ENCODE data around the gene LRRC27.

The LRRC27 gene

DNA sequence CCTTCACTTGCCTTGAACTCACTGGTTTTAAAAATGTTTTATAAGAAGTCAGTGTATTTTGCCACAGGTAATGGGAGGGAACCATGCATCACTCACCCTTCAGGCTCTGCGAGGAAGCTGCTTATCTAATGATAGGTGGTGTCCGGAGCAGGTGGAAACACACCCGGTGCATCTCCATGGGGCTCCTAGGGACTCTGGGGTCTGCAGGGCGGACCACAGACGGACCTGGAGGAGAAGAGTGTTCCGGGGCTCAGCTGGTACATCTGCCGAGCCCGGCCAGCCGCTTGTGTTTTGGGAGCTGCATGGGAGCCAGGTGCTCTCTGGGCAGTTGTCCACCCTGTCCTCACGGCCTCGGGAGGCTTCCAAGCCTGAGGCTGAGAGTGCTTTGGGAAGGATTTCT is 7.3 kb downstream of the LRRC27 start:
- DNase-seq = no peak

DNA sequence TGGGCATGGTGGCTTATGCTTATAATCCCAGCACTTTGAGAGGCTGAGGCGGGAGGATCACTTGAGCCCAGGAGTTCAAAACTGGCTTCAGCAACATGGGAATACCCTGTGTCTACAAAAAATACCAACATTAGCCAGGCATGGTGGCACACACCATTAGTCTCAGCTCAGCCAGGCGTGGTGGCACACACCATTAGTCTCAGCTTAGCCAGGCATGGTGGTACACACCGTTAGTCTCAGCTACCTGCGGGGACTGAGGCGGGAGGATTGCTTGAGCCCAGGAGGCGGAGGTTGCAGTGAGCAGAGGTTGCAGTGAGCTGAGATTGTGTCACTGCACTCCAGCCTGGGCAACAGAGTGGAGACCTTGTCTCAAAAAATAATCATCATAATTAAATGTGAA is 9.0 kb downstream of the LRRC27 start:
- DNase-seq = no peak

DNA sequence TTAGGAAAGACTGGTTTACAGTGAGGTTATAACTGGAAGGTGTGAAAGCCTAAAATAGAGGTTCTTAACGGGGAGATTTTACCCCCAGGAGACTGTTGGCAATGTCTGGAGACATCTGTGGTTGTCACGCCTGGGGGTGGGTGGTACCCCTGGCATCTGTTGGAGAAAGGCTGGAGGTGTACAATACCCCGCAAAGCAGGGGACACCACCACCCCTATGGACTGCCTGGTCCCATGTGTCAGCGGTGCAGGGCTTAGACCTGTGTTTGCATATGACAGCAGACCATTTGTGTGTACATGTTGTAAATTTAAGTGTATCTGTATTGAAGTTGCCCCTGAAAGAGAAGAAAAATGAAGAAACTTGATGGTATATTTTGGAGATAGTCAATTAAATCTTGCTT is 9.8 kb downstream of the LRRC27 start:
- no peak for DNase-seq

DNA sequence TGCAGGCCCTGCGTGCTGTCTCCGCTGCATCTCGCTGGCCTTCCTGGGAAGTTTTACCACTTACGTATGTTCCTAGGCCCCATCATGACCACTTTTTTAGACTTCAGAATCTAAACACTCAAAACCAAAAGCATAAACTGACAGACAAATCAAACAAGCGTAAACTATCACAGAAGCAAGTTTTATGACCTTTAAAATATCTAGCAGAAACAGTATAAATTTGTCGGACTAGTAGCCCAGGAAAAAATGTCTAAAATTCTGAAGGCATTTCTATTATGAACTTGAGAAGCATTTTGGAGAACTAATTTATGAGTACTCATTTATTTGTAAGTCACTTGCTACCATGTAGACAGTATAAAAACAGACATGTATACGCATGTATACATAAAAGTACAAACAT is 10.6 kb downstream of the LRRC27 start:
- no peak for DNase-seq

DNA sequence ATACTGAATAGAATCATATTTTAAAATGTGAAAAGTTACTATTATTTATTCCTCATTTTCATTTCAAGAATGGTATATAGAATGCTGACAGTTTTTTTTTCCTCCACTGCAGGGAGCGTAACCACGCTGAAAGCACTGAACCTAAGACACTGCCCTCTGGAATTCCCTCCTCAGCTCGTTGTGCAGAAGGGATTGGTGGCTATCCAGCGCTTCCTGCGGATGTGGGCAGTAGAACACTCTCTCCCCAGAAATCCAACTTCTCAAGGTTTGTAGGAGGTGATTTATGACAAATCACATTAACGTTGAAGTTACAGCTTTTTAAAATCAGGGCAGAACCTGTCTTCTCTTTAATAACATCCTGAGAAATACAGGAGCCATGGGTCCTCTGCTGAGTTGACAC is 12.4 kb downstream of the LRRC27 start:
- DNase-seq = no peak

DNA sequence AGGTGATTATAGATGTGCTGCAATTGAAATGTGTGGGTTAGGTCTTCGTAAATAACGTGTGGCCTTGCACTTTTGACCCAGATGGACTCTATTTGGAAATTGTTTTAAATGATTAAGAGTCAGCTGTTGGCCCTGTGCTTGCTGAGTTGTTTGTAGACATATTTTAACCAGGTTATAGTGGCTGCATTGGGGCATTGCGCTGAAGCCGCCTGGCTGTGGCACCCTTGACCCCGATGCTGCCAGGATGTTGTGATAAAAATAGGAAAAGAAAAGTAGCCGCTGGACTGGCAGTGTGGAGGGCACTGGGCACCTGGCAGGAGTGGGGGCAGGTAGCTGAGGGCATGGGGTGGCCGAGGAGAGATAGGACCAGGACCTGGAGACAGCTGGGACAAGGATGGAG is 13.4 kb downstream of the LRRC27 start:
- DNase-seq = no peak

DNA sequence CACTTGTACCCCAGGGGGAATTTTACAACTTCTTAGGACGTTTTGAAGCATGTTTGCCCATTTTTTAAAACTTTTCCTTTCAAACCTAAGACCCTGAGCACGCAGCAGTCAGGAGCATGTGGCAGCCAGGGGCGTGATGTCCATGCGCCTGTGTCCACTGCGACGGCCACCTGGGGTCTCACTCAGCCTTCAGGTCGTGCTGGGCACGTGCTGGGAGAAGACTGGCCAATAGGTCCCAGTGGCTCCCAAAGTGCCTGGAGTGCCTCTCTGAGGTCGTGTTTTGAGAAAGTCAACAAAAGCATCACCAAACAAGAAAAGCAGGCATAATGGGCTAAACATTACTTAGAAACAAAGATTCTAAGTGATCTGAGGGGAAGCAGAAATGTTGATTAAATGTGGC is 14.8 kb downstream of the LRRC27 start:
- DNase-seq = no peak

DNA sequence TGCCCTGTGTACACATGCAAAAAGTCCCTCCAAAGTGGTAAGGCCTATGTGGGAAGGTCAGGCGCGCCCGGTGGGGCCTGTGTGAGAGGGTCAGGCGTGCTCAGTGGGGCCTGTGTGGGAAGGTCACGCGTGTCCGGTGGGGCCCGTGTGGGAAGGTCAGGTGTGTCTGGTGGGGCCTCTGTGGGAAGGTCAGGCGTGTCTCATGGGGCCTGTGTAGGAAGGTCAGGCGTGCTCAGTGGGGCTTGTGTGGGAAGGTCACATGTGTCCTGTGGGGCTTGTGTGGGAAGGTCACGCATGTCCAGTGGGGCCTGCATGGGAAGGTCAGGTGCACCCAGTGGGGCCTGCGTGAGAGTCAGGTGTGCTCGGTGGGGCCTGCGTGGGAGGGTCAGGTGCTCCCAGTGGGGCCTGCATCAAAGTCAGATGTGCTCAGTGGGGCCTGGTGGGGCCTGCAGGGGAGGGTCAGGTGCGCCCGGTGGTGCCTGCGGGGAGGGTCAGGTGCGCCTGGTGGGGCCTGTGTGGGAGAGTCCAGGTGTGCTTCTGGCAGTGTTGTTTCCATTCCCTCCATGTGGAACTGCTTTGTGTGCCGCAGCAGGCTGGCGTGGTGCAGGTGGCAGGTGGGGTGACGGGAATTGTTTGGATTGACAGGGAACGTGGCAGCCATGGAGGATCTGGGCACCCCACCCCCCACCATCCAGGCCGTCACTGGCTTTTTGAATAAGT is 15.4 kb downstream of the LRRC27 start:
- no peak for DNase-seq

DNA sequence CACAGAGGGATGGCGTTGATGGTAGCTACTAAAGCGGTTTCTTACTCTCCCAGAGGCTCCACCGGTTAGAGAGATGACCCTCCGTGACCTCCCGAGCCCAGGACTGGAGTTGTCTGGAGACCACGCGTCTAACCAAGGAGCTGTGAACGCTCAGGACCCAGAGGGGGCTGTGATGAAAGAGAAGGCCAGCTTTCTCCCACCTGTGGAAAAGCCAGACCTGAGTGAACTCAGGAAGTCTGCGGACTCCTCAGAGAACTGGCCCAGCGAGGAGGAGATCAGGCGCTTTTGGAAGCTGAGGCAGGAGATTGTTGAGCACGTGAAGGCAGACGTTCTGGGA is 15.9 kb downstream of the LRRC27 start:
- no peak for DNase-seq

DNA sequence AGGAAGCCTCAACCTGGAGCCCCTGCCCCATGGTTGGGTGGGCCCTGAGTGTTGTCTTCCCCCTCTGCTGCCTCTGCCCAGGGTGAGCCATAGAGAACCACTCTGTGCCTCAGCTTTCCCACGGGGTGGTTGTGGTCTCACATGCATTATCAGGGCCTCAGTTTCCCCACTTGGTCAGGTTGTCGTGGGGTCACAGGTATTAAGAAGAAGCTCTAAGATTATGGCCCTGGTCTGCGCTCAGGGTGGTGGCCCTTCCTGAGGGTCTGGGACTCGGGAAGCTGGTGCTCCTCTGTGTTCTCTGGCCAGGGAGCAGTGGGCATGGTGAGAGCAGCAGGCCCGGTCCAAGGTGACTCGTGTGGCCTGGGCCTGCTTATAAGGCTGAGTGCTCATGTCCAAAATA is 17.8 kb downstream of the LRRC27 start:
- no peak for DNase-seq

DNA sequence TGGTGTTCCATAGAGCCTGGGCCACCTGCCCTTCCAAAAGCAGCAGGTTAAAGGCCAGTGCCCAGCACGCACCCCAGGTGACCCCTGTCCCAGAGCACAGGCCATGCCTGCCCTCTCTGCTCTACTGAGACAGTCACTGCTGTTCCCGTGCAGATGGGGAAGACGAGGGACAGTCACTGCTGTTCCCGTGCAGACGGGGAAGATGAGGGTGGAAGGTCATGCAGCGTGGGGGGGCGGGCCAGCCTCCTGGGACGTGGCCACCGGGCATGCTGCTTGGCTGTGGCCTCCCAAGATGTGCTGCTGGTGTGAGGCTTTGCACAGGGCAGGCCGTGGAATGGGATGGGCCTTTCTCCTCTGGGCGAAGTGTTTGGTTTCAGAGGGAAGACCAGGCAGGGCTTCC is 18.4 kb downstream of the LRRC27 start:
- no peak for DNase-seq

DNA sequence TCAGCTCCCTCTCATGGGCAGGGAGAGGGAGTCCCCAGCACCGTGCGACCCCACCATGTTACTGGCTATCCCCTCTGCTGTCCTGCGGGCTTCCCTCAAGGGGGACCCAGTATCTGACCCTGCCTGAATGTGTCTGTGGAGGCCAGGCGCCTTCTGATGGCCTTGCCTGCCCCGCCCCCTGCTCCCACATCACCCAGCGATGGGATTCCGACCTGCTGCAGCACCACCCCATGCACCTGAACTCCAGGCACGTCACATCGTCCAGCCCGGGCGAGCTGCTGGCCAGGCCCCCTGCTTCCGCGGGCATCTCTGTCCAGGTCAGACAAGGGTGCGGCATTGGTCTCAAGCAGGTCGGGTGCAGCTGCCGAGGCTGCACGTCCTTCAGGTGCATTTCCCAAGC is 19.0 kb downstream of the LRRC27 start:
- DNase-seq = no peak

DNA sequence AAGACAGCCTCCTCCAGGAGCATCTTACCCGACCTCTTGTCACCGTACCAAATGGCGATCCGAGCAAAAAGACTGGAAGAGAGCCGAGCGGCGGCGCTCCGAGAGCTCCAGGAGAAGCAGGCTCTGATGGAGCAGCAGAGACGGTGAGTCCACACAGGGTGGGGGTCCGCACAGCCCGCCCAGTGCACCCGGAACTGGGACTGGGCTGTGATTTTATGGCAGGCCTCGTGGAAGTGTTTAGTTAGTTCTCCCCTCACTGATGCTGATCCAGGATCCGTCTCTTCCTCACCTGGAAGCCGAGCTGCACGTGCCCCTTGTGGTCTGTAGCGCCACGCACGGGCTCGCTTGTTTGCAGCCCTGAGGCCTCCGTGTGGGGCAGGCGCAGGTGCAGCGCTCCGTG is 19.6 kb downstream of the LRRC27 start:
- DNase-seq = no peak

DNA sequence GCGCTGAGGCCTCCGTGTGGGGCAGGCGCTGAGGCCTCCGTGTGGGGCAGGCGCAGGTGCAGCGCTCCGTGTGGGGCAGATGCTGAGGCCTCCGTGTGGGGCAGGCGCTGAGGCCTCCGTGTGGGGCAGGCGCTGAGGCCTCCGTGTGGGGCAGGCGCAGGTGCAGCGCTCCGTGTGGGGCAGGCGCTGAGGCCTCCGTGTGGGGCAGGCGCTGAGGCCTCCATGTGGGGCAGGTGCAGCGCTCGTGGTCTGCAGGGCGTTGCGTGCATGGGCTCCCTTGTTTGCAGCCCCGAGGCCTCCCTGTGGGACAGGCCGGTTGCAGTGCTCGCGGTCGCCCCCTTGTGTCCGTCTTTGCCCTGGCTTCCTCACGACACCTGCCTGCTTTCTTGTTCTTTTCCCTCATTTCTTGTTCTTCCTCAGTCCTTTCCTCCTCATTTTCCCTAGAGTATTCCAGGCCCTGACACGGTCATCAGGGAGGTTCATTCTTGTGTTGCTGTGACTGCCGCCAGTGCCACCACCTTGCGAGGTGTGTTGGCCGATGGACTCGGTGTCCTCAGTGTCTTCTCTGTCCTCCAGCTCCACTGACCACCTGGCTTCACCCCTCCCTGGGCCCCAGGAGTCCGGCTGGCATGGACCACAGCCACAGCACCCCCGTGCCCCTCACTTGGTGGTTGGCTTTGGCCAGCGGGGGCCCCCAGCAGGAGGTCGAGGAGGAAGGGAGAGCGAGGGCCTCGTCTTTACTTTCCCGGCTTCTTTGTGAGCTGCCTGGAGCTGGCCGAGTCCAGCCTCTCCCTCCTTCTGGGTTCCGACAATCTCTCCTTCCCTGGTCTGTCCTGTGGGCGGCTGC is 20.7 kb downstream of the LRRC27 start:
- peak; percentile 56 to 85 (median 77) for DNase-seq

DNA sequence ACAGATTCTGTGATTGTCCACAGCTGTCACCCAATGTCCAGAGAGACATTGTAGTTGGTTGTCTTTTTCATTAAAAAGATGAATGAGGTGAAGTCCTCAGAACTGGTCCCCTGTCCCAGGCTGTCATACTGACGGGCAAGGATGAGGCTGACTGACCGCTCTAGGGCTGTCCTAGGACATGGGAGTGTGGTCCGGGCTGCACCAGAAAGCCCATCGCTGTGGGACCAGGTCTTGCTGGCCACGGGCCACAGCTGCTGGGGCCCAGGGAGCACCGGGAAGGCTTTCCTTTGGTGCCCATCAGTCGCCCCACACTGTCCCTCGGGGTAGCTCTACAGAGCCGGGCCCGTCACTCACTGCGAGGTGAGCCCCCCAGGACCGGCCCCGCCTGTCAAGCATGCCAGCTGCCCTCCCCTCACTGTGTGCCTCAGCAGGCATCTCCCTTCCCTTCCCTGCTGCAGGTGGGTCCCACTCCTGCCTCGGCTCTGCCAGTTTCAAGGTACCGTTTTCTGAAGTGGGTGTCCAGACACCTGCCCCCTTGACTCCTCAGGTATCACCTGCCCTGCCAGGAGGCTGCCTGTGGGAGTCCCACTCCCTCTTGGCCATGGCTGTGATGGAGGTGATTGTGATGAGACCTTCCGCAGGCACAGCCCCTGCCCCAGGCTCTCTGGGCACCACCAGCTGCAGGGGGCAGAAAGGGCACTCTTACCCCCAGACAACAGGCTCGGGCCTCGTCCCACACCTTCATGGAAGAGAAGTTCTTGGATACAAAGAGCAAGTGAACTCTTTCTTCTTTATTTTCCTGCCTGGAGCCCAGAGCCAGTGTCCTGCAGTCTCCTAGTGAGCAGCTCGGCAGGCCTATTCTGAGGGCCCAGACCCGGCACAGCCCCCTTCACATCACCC is 21.7 kb downstream of the LRRC27 start:
- DNase-seq = no peak

DNA sequence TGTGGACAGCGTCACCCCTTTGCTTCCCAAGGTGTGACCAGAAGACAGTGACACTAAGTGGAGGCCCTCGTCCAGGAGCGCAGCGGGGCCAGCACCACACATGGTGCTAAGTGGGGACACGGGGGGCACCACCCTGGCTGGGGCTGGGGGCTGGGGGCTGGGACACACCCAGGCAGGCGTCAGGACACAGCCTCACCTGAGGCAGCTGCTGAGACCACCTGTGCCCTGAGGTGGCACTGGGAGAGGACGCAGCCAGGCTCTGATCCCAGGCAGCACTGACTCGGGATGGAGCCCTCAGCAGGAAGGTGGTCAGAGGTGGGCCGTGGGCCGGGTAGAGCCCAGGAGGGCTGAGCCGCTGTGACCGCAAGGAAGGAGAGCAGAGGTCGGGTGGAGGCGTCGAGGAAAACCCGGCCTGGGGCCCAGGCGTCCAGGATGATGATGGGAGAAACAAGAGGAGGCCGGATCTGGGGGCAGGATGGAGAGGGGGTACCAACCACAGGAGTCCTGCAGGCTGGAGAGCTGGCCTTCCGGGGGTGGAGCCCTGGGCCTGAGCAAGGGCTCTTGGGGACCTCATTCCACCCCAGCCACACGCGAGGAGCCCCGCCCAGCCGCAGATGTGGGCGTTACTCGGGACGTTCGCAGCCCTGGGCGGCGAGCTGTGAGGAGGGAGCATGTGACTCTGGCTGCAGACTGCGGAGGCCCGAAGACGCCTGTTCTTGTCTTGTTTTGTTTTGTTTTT is 22.5 kb downstream of the LRRC27 start:
- no peak for DNase-seq

DNA sequence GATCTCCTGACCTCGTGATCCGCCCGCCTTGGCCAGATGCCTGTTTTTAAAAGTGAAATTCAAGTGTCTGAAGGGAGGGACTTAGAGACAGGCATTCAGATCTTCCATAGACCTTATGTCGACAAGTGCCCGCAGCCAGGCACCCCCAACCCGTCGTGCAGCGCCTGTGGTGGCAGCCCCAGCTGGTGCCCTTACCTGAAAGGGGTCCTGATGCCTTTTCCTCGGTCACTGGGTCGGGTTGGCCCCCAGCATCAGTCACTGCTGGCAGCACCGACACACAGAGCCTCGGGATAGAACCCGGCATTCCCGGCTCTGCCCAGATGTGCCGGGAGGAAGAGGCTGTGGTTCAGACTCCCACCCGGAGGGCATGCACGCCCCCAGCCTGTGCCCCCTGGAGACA is 23.3 kb downstream of the LRRC27 start:
- no peak for DNase-seq

DNA sequence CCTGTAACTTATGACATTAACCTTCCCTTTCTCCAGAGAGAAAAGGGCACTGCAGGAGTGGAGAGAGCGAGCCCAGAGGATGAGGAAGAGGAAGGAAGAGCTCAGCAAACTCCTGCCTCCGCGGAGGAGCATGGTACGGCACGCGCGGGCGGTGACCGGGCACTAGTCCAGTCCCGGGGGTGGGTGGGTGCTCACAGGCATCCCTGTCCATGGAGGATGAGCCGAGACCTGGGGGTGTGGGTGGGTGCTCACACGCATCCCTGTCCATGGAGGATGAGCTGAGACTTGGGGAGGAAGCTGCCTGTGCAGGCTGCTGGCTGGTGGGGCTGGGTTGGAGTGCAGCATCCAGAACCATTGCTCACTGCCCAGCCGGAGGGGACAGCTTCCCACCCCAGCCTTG is 23.8 kb downstream of the LRRC27 start:
- DNase-seq = no peak

DNA sequence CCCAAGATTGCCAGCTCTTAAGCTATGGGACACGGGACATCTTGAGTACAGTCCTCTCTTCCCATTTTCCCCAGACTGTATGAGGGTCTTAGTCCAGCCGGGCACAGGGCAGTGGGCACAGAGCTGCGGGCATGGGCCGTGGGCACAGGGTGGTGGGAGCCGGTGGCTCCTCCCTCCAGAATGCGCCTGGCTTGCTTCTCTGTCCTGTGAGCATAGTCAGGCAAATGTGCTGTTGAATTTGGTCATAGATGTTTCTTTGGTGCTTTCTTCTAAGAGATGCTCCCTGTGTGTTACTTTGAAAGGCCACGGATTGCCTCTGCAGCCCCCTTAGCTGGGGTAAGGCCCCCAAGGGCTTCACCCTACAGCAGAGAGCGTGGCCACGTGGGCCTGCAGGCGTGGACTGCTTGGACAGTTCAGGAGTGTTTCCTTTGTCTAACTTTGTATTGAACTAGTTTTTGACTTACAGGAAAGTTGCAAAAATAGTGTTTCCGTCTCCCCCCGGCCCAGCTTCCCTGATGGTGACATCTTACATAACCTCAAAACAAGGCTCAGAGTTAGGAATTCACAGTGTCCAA is 24.7 kb downstream of the LRRC27 start:
- no peak for DNase-seq

DNA sequence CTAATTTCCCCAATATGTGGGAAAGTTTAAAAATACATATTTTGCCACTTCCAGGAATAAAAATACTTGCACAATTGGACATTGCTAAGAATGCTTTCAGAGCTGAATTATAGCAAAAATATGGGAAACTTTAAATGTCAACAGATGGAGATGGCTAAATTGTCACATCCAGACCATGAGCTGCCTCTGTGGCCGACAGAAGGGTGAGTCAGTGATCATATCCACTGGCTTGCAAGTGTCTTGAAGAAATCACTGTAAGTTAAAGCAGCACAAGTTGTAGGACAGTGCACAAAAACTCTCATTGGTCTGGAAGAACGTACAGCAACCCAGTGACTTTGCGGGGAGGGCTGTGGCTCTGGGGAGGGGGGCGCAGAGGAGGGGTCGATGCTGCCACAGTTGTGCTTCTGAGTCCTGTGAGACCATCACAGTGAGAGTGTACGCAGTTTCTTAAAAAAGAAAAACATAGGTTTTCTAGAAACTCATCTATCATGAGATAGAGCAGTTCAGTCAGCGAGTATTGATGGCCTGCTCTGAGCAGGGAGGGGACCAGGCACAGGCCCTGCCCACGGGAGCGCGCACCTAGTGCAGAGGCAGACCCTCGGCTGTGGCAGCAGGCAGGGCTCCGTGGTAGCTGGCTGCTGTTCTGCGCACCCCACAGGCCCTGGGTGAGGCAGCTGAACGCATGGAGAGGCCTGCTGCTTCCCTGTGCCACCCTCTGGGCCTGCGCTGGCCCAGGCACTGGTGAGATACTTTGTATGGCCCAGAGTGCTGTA is 25.5 kb downstream of the LRRC27 start:
- no peak for DNase-seq

DNA sequence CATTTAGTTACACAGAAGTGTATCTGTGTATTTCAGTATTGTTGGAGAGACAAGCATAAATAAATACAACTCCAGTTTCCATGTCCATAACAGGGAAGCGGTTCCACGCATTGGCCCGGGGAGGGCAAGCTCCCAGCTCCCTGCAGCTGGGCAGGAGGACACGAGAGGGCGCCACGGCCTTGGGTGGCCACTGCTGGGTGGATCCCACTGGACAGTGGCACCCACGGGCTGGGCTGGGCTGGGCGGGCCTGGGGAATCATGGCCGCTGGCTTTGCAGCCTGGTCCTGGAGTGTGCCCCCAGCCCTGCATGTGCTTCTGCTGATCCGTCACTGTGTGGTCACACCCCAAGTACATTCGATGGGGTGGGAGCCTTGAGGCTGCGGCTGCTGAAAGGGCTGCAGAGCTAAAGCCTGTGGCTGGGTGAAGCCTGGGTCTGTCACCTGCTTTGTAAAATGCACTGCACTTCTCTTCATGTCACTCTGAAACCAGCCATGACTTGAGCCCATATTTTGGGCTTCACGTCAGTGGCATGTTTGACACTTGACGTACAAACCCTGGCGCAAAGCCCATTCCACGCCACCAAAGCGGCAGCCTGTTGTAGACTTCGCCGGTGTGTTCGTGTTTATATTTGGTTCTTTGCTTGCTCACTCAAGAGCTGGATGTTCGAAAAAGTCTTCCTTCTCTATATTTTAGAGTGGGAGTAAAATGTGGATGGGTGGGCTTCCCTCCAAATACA is 27.5 kb downstream of the LRRC27 start:
- peak in 1 of 3 donors; percentile 15 for DNase-seq
